ENCODE results near the gene CEACAM19. TPM values are rescaled to one million over a fixed set of nuclear protein-coding genes. Genes with fewer than 3 reads are reported as not detected.

The CEACAM19 gene
- total and polyA plus RNA-seq, 2 of the 13 experiments (the other 11 are each of a cell fraction or from before 2014, with no cell fraction given) = 1.3 to 4.0 TPM

- Histone ChIP-seq H3K4me2 (ENCODE audit: low read depth, low read length) (no peak overlapping the region), H3K4me3 (replicated peaks in 1 of 3; ENCODE audit: insufficient read depth in 1 of 3, low read depth in 2 of 3, low read length in 3 of 3) (no peak overlapping the region), H2AFZ (ENCODE audit: low read length) (no peak overlapping the region), H3K27ac (ENCODE audit: extremely low read length, insufficient read depth, low read length) (no peak overlapping the region), H3K27me3 (ENCODE audit: control insufficient read depth in 1 of 2, insufficient read depth in 2 of 2, low read length in 2 of 2) (no peaks in the 10 kb centered on the region), H4K20me1 (ENCODE audit: insufficient read depth, low read length) (no peaks in the 10 kb centered on the region), H3K79me2 (ENCODE audit: insufficient read depth, low read length) (no peaks in the 10 kb centered on the region), H3K4me1 (ENCODE audit: insufficient read depth, low read length) (peaks cover 52% of the 10 kb centered on the region), H3K9me3 (ENCODE audit: low read length) (no peaks in the 10 kb centered on the region), H3K36me3 (replicated peaks in 1 of 2; ENCODE audit: control insufficient read depth in 1 of 2, insufficient read depth in 2 of 2, low read length in 2 of 2) (no peaks in the 10 kb centered on the region), H3K9ac (ENCODE audit: insufficient read depth, low read depth, low read length) (no peak overlapping the region)
- in situ Hi-C loops (cut with HindIII; ENCODE audit: extremely low pct_ligation_motif_present, low pct_unique_long_range_greater_than_20kb) = no loop called here
- no peak for FAIRE-seq
- TF ChIP-seq CEBPB (IDR thresholded peaks at IDR 0.05; ENCODE audit: borderline replicate concordance, low read depth, low read length) (no peak), POLR2AphosphoS5 (IDR thresholded peaks at IDR 0.05; ENCODE audit: low read depth, low read length) (no peak), RORA (CRISPR knock-in tag; IDR thresholded peaks at IDR 0.05) (no peak), SMAD3 (CRISPR knock-in tag; IDR thresholded peaks at IDR 0.05) (no peak), AGO2 (optimal IDR thresholded peaks at IDR 0.05; ENCODE audit: low read depth, low read length) (peak; percentile 22), ZNF44 (CRISPR knock-in tag; IDR thresholded peaks at IDR 0.05) (no peak), HMG20A (CRISPR knock-in tag; IDR thresholded peaks at IDR 0.05; ENCODE audit: borderline replicate concordance) (no peak), ZNF605 (CRISPR knock-in tag; IDR thresholded peaks at IDR 0.05) (no peak), ZNF572 (CRISPR knock-in tag; IDR thresholded peaks at IDR 0.05) (no peak), CHD2 (IDR thresholded peaks at IDR 0.05; ENCODE audit: low read depth, low read length) (peak; percentile 53; the same call in 1 of the 2 replicates), REST (IDR thresholded peaks at IDR 0.05; ENCODE audit: borderline replicate concordance in 1 of 2, low read depth in 1 of 2, low read length in 2 of 2) (no peak), ZKSCAN8 (CRISPR knock-in tag; IDR thresholded peaks at IDR 0.05; ENCODE audit: borderline replicate concordance) (peak; percentile 89)
- intact Hi-C loops (cut with micrococcal nuclease; ENCODE audit: unreplicated experiment) = no loop called here
- BruUV-seq (replicated peaks) = no TSS peak
- ChIA-PET POLR2A (interaction anchor here (0.6 to 0.8 kb wide), 2 partner anchors 16 to 143 kb away, joined by 3 to 4 read pairs; no protein-coding TSS in a partner anchor), CTCF (ENCODE audit: low intra/inter-chr PET ratio, low total read pairs) (no interaction called here)
- no peak for ATAC-seq
- WGBS (ENCODE audit: low lambda C conversion rate) = 79% methylated on average over 8 of the region's 17 CpGs
- DNase-seq (ENCODE audit: low spot score) = no peak
These were observed 31.4 kb downstream of the CEACAM19 start for GRCh38 chr19:44702551-44703176.
